ENCODE data around the gene L3HYPDH.

GRCh38 chr14:59492384-59492783, 8.2 kb upstream of the L3HYPDH start:
- TF ChIP-seq CTCF (IDR thresholded peaks at IDR 0.05) (no peak), POLR2A (IDR thresholded peaks at IDR 0.05) (no peak)
